ENCODE results near the gene PTPRD. TPM values are rescaled to one million over a fixed set of nuclear protein-coding genes. Genes with fewer than 3 reads are reported as not detected.

Gene PTPRD
- total RNA-seq, 4 donors from 2014 or later, result 0.72 to 8.0 (median 3.0) TPM

- WGBS, 2 donors, result 78 to 85% methylated on average over 7 of the region's 7 CpGs
- intact Hi-C loops (cut with DNase I; ENCODE audit: low total_unique reads), result no loop called here
- DNase-seq (ENCODE audit: low spot score in 2 of 2), result no peak
- TF ChIP-seq CTCF (IDR thresholded peaks at IDR 0.05), result no peak
- TF ChIP-seq POLR2A (IDR thresholded peaks at IDR 0.05), result no peak
- H3K4me3 ChIP-seq (ENCODE audit: low read depth, poor library complexity, severe bottlenecking), result no peak overlapping the region
These were observed 1939.0 kb downstream of the PTPRD start for GRCh38 chr9:8673830-8674229.

GRCh38 chr9:8670751-8671150 is 1942.1 kb downstream of the PTPRD start:
- H3K4me3 ChIP-seq (ENCODE audit: low read depth, poor library complexity, severe bottlenecking), result no peak overlapping the region
- WGBS, 2 donors, result 88 to 89% methylated on average over 2 of the region's 2 CpGs
- TF ChIP-seq POLR2A (IDR thresholded peaks at IDR 0.05) (no peak), CTCF (IDR thresholded peaks at IDR 0.05) (no peak)
- DNase-seq (ENCODE audit: low spot score in 2 of 2), result no peak
- intact Hi-C loops (cut with DNase I; ENCODE audit: low total_unique reads), result no loop called here

- intact Hi-C loops (cut with DNase I; ENCODE audit: low total_unique reads), result no loop called here
- no peak overlapping the region for H3K4me3 ChIP-seq (ENCODE audit: low read depth, poor library complexity, severe bottlenecking)
- 85 to 100% methylated on average over 1 of the region's 1 CpG for WGBS, 2 donors
- DNase-seq (ENCODE audit: low spot score in 2 of 2), result no peak
- no peak for TF ChIP-seq CTCF (IDR thresholded peaks at IDR 0.05)
- no peak for TF ChIP-seq POLR2A (IDR thresholded peaks at IDR 0.05)
These were observed 1944.1 kb downstream of the PTPRD start for GRCh38 chr9:8668751-8669150.

- H3K4me3 ChIP-seq (ENCODE audit: low read depth, poor library complexity, severe bottlenecking), result no peak overlapping the region
- intact Hi-C loops (cut with DNase I; ENCODE audit: low total_unique reads), result no loop called here
- TF ChIP-seq CTCF (IDR thresholded peaks at IDR 0.05), result no peak
- TF ChIP-seq POLR2A (IDR thresholded peaks at IDR 0.05), result no peak
- DNase-seq (ENCODE audit: low spot score in 2 of 2), result no peak
- WGBS, 2 donors, result 81 to 85% methylated on average over 3 of the region's 3 CpGs
These were observed 1944.6 kb downstream of the PTPRD start for GRCh38 chr9:8668231-8668630.

GRCh38 chr9:8666060-8666459 is 1946.7 kb downstream of the PTPRD start:
- TF ChIP-seq CTCF (IDR thresholded peaks at IDR 0.05), result no peak
- no peak for TF ChIP-seq POLR2A (IDR thresholded peaks at IDR 0.05)
- no peak for DNase-seq (ENCODE audit: low spot score in 2 of 2)
- intact Hi-C loops (cut with DNase I; ENCODE audit: low total_unique reads), result no loop called here
- no peak overlapping the region for H3K4me3 ChIP-seq (ENCODE audit: low read depth, poor library complexity, severe bottlenecking)

GRCh38 chr9:8660383-8660782 is 1952.4 kb downstream of the PTPRD start:
- intact Hi-C loops (cut with DNase I; ENCODE audit: low total_unique reads), result no loop called here
- peak in 1 of 2 donors; percentile 33 for DNase-seq (ENCODE audit: low spot score in 2 of 2)
- no peak overlapping the region for H3K4me3 ChIP-seq (ENCODE audit: low read depth, poor library complexity, severe bottlenecking)
- TF ChIP-seq CTCF (IDR thresholded peaks at IDR 0.05), result no peak
- no peak for TF ChIP-seq POLR2A (IDR thresholded peaks at IDR 0.05)
